ENCODE measurements around the gene RPRD1B. TPM values are rescaled to one million over a fixed set of nuclear protein-coding genes. Genes with fewer than 3 reads are reported as not detected.

The RPRD1B gene
- total RNA-seq, 1 donor from 2014 or later = 29.2 TPM

- no peaks in the 10 kb centered on the region for H3K36me3 Mint-ChIP-seq (ENCODE audit: unreplicated experiment)
- H3K27me3 Mint-ChIP-seq (ENCODE audit: unreplicated experiment) = no peaks in the 10 kb centered on the region
- H3K27ac Mint-ChIP-seq (ENCODE audit: unreplicated experiment) = no peak overlapping the region
- no peak for TF ChIP-seq CTCF (IDR thresholded peaks at IDR 0.05; ENCODE audit: partially characterized antibody, unreplicated experiment)
- no peaks in the 10 kb centered on the region for H3K9me3 Mint-ChIP-seq (ENCODE audit: unreplicated experiment)
- H3K4me1 Mint-ChIP-seq (ENCODE audit: low read depth, unreplicated experiment) = peaks cover 2% of the 10 kb centered on the region
- H3K4me3 Mint-ChIP-seq (ENCODE audit: unreplicated experiment) = no peak overlapping the region
- DNase-seq = no peak
Observed at GRCh38 chr20:38137441-38138037, 104.0 kb downstream of the RPRD1B start.

GRCh38 chr20:38138086-38138778 lies 104.7 kb downstream of the RPRD1B start:
- Mint-ChIP-seq H3K27ac (ENCODE audit: unreplicated experiment) (no peak overlapping the region), H3K9me3 (ENCODE audit: unreplicated experiment) (no peaks in the 10 kb centered on the region), H3K4me3 (ENCODE audit: unreplicated experiment) (no peak overlapping the region), H3K27me3 (ENCODE audit: unreplicated experiment) (no peaks in the 10 kb centered on the region), H3K36me3 (ENCODE audit: unreplicated experiment) (no peaks in the 10 kb centered on the region), H3K4me1 (ENCODE audit: low read depth, unreplicated experiment) (peaks cover 3% of the 10 kb centered on the region)
- DNase-seq = no peak
- TF ChIP-seq CTCF (IDR thresholded peaks at IDR 0.05; ENCODE audit: partially characterized antibody, unreplicated experiment) = no peak

- peaks cover 8% of the 10 kb centered on the region for H3K4me1 Mint-ChIP-seq (ENCODE audit: low read depth, unreplicated experiment)
- no peak overlapping the region for H3K4me3 Mint-ChIP-seq (ENCODE audit: unreplicated experiment)
- TF ChIP-seq CTCF (IDR thresholded peaks at IDR 0.05; ENCODE audit: partially characterized antibody, unreplicated experiment) = no peak
- no peaks in the 10 kb centered on the region for H3K27me3 Mint-ChIP-seq (ENCODE audit: unreplicated experiment)
- no peak overlapping the region for H3K27ac Mint-ChIP-seq (ENCODE audit: unreplicated experiment)
- no peak for DNase-seq
- H3K36me3 Mint-ChIP-seq (ENCODE audit: unreplicated experiment) = no peaks in the 10 kb centered on the region
- H3K9me3 Mint-ChIP-seq (ENCODE audit: unreplicated experiment) = no peaks in the 10 kb centered on the region
Observed at GRCh38 chr20:38139156-38139912, 105.8 kb downstream of the RPRD1B start.

- Mint-ChIP-seq H3K9me3 (ENCODE audit: unreplicated experiment) (no peaks in the 10 kb centered on the region), H3K4me3 (ENCODE audit: unreplicated experiment) (no peak overlapping the region), H3K36me3 (ENCODE audit: unreplicated experiment) (no peaks in the 10 kb centered on the region), H3K27me3 (ENCODE audit: unreplicated experiment) (no peaks in the 10 kb centered on the region), H3K4me1 (ENCODE audit: low read depth, unreplicated experiment) (peaks cover 8% of the 10 kb centered on the region), H3K27ac (ENCODE audit: unreplicated experiment) (no peak overlapping the region)
- peak; percentile 2 for DNase-seq
- TF ChIP-seq CTCF (IDR thresholded peaks at IDR 0.05; ENCODE audit: partially characterized antibody, unreplicated experiment) = no peak
Observed at GRCh38 chr20:38139977-38140753, 106.6 kb downstream of the RPRD1B start.
